Measurements from ENCODE around the gene ADGRL1. TPM values are rescaled to one million over a fixed set of nuclear protein-coding genes. Genes with fewer than 3 reads are reported as not detected.
A peak's percentile ranks its signal among the peaks of the same experiment; 100 is the strongest.
"Not testable (repeated sequence)": the region's sequence is repeated elsewhere in the genome, so short reads cannot be mapped to it uniquely, and the experiment has no call there.

Gene ADGRL1
- total and polyA plus RNA-seq, 2 of the 8 experiments (the other 6 are each of a cell fraction or from before 2014, with no cell fraction given), result 95.6 to 112 TPM

GRCh38 chr19:14206737-14207726, 1.1 kb upstream of the ADGRL1 start:
- H2BK20ac ChIP-seq (ENCODE audit: low read length); H4K20me1 ChIP-seq (replicated peaks in 1 of 2; ENCODE audit: control insufficient read depth in 1 of 2, insufficient read depth in 2 of 2, low read length in 2 of 2); H2AFZ ChIP-seq (ENCODE audit: low read length); H3K79me1 ChIP-seq (ENCODE audit: low read depth, low read length); H4K8ac ChIP-seq (ENCODE audit: extremely low read depth, insufficient read depth, low read length); H2BK5ac ChIP-seq (ENCODE audit: low read depth, low read length); H3K27me3 ChIP-seq (replicated peaks in 1 of 4; ENCODE audit: control insufficient read depth in 3 of 4, extremely low read depth in 1 of 4, insufficient read depth in 3 of 4, low read length in 3 of 4); H3K4ac ChIP-seq (replicated peaks; ENCODE audit: insufficient read length, low read depth, low read length); H3K56ac ChIP-seq (replicated peaks; ENCODE audit: insufficient read length, low read depth, low read length); H3K9me3 ChIP-seq (ENCODE audit: insufficient read depth in 2 of 2, low read depth in 1 of 2, low read length in 1 of 2); H3K14ac ChIP-seq (ENCODE audit: insufficient read length); H3K23me2 ChIP-seq (ENCODE audit: low read depth, low read length); POLR2A ChIA-PET (ENCODE audit: partially characterized antibody); H3K18ac ChIP-seq (ENCODE audit: extremely low read depth, low read length); H3K23ac ChIP-seq (ENCODE audit: insufficient read length); H2BK120ac ChIP-seq (replicated peaks; ENCODE audit: low read depth, low read length); H2BK15ac ChIP-seq (ENCODE audit: low read length); H3K36me3 ChIP-seq (ENCODE audit: control insufficient read depth in 2 of 4, insufficient read depth in 4 of 4, low read length in 3 of 4); H2AK5ac ChIP-seq (ENCODE audit: low read depth, low read length); H2BK12ac ChIP-seq (ENCODE audit: low read depth, low read length); H4K91ac ChIP-seq (replicated peaks; ENCODE audit: insufficient read length, low read length): not testable (repeated sequence)
- DNase-seq (ENCODE audit: low read depth in 1 of 2, low spot score in 2 of 2) (peak; percentile 83 to 99), FAIRE-seq (peak; percentile 87)
- Histone ChIP-seq H3K4me3 (ENCODE audit: extremely low read depth in 1 of 4, insufficient read depth in 2 of 4, low read depth in 3 of 4, low read length in 4 of 4) (peak overlapping the region; percentile 47 to 84 (median 62)), H3K4me2 (ENCODE audit: insufficient read depth in 1 of 2, low read depth in 2 of 2, low read length in 2 of 2) (peak overlapping the region; percentile 16 to 77; a peak in 3 of 4 replicates), H3K79me2 (ENCODE audit: control insufficient read depth in 1 of 2, insufficient read depth in 2 of 2, low read length in 2 of 2) (peaks cover 20 to 35% of the 10 kb centered on the region in 2 experiments), H4K5ac (ENCODE audit: insufficient read length, low read depth, low read length) (peak overlapping the region; percentile 57), H3K9ac (replicated peaks in 1 of 4; ENCODE audit: extremely low read depth in 1 of 4, low read depth in 3 of 4, low read length in 3 of 4) (peak overlapping the region in 3 of 4 experiments; percentile 38 to 54 (median 50); a peak in 5 of 7 replicates), H3K4me1 (replicated peaks in 1 of 4; ENCODE audit: control insufficient read depth in 3 of 4, insufficient read depth in 4 of 4, low read length in 3 of 4) (peaks cover 0 to 30% (median 17%) of the 10 kb centered on the region in 4 experiments; a peak in 6 of 7 replicates), H3K27ac (ENCODE audit: low read depth, low read length) (peak overlapping the region; percentile 87)
- whole genome bisulfite sequencing, 2 experiments (ENCODE audit: extremely low coverage in 1 of 2, insufficient coverage in 1 of 2, insufficient read length in 1 of 2, insufficient replicate concordance in 2 of 2, low coverage in 1 of 2, low lambda C conversion rate in 2 of 2, missing lambda C conversion rate in 1 of 2), result 5% methylated on average over 53 of the region's 89 CpGs; no CpG with 5 or more reads in 1 of the 2 experiments
- CTCF ChIA-PET (ENCODE audit: partially characterized antibody), result interaction anchor here (0.7 to 1.4 kb wide), 2 partner anchors 92 to 142 kb away, joined by 3 to 6 read pairs; no protein-coding TSS in a partner anchor
- peak; percentile 25; the same call in 1 of the 2 replicates for TF ChIP-seq YY1 (IDR thresholded peaks at IDR 0.05; ENCODE audit: low read depth, low read length)
- peak; percentile 19; the same call in 1 of the 2 replicates for TF ChIP-seq PHF8 (conservative IDR thresholded peaks at IDR 0.05; ENCODE audit: low read depth, low read length)
- 0 out of 2 replicates have a peak, but pooled peaks have one; percentile 30 for TF ChIP-seq TBP (IDR thresholded peaks at IDR 0.05; ENCODE audit: low read depth, low read length)
- TF ChIP-seq RAD21 (IDR thresholded peaks at IDR 0.05 in 1 of 2, conservative IDR thresholded peaks at IDR 0.05 in 1 of 2; ENCODE audit: low read depth in 2 of 2, low read length in 2 of 2), result peak in 1 of 2 experiments; percentile 7; a peak in 1 of 4 replicates
- TF ChIP-seq CREB1 (IDR thresholded peaks at IDR 0.05), result peak; percentile 62; the same call in 1 of the 2 replicates
- peak in 1 of 2 experiments; percentile 64; a peak in 1 of 3 replicates for TF ChIP-seq EP300 (IDR thresholded peaks at IDR 0.05; ENCODE audit: borderline replicate concordance in 1 of 2, low read depth in 2 of 2, low read length in 2 of 2)
- peak; percentile 66; the same call in 1 of the 2 replicates for TF ChIP-seq RFX5 (IDR thresholded peaks at IDR 0.05; ENCODE audit: borderline replicate concordance, low read depth, low read length)
- peak; percentile 8 for TF ChIP-seq NANOG (IDR thresholded peaks at IDR 0.05; ENCODE audit: insufficient read depth, low read depth, low read length, poor library complexity, severe bottlenecking)
- TF ChIP-seq SRF (IDR thresholded peaks at IDR 0.05; ENCODE audit: low read depth, low read length), result 0 out of 2 replicates have a peak, but pooled peaks have one; percentile 6
- TF ChIP-seq JUN (IDR thresholded peaks at IDR 0.05; ENCODE audit: low read depth, low read length), result 0 out of 2 replicates have a peak, but pooled peaks have one; percentile 48
